Measurements from ENCODE around the gene ATP4A.

DNA sequence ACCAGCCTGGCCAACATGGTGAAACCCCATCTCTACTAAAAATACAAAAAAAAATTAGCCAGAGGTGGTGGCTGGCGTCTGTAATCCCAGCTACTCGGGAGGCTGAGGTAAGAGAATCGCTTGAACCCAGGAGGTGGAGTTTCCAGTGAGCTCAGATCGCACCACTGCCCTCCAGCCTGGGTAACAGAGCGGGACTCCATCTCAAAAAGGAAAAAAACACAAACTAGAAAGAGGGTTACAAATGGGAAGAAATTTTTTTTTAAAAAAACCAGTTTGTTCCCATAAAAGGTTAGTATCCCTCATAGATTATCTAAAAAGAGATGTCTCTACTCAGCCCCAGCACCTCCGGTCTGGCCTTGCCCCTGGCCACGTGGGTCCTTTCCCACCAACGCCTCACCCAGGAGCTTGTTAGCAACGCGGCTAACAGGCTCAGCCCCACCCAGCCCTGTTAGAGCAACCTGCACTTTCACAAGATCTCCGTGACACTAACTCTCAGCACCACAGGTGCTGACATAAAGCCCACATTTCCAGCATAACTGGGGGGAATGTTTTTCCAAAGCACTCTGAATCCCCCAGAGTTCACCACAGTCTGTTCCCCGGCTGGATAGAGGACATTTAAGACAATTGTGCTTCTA lies 54.3 kb downstream of the ATP4A start:
- TF ChIP-seq, protein P1, sequence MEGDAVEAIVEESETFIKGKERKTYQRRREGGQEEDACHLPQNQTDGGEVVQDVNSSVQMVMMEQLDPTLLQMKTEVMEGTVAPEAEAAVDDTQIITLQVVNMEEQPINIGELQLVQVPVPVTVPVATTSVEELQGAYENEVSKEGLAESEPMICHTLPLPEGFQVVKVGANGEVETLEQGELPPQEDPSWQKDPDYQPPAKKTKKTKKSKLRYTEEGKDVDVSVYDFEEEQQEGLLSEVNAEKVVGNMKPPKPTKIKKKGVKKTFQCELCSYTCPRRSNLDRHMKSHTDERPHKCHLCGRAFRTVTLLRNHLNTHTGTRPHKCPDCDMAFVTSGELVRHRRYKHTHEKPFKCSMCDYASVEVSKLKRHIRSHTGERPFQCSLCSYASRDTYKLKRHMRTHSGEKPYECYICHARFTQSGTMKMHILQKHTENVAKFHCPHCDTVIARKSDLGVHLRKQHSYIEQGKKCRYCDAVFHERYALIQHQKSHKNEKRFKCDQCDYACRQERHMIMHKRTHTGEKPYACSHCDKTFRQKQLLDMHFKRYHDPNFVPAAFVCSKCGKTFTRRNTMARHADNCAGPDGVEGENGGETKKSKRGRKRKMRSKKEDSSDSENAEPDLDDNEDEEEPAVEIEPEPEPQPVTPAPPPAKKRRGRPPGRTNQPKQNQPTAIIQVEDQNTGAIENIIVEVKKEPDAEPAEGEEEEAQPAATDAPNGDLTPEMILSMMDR (conservative IDR thresholded peaks at IDR 0.05; ENCODE audit: low read length), result no peak
- no peak for TF ChIP-seq EZH2phosphoT487 (IDR thresholded peaks at IDR 0.05; ENCODE audit: borderline replicate concordance)

Measured in Loucy (cell line).